GM18517 (cell line): ENCODE data around the gene HCRTR2.

Source experiments
- ATAC-seq: cut with Tn5 transposase; IDR thresholded peaks from one replicate; pipeline ENCODE4 v1.9.1; 2021; ENCODE audit warnings: mild to moderate bottlenecking, moderate library complexity; ENCODE audit not compliant: unreplicated experiment

The HCRTR2 gene

DNA sequence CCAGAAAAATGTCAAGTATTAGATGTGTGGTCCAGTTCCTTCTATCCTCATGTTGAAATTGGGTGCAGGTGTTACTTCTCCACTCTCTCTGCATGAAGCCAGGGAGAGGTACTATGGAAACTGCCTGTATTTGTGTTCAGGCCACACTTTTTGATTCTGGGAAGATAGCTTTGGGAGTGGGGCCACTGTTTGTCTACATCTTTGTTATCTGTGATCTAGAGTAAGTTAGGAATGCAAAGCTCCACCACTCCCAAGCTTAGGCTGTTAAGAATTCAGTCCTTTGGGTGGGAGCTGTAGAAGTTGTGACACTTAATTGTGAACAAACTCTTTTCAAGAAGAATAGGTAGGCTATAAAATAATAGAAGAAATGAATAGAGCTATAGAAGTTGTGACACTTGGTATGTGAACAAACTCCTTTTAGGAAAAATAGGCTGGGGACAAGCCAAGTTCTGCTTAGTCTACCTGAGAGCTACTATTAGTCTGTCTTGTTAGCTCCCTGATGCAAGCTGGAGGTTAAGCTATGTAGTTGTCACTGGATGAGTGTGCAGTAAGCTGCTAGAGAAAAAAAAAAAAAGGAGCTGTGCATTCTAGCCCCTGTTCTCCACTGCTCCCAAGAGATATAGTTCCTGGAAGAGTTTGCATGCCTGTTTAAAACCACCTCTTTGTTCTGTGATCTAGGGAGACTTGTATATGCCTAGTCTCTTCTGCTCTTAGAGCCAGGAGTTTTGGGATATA, 145.8 kb downstream of the HCRTR2 start:
- ATAC-seq, result no peak

DNA sequence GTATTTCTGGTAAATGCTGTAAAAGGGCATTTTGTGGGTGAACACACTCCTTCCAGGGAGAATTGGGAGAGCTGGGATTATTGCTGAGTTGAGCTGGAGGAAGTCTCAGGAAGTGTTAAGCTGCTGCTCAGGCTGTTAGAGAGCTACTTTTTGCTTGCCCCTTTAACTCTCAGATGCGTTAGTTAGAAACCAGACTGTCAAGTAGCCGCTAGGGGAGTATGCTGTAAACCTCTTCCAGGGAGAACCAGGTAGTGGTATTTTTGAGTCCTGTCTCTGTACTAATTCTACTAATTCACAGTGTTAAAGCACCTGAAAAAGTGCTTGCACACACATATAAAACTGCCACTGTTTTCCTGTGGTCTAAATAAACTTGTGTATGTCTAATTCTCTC, 146.4 kb downstream of the HCRTR2 start:
- ATAC-seq, result no peak

DNA sequence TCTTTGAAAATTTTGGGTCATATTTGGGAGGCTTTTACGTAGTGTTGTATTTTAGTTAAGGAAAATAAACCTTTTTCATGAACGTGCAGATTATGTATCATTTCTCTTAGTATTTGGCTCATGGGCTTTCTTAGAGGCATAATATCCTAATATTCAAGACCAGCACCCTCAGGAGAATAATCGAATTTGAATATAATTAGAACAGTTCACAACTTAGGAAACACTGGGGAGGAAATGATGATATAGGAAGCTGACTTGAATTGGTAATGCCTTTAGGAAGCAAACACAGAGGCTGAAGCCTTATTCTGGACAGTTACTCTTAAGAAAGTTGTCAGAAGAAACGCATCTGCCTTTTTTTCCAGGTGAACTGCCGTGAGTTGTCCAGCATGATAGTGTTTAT, 152.9 kb downstream of the HCRTR2 start, which contains the start of gene GFRAL:
Gene GFRAL, plus strand, starts transcription at position 301 of the 400 bp plus-strand sequence. Its CDS starts 86 bp downstream, at position 387.
- ATAC-seq, result no peak
